GM23248 (cell line): ENCODE measurements around the gene ZNF417. TPM values are rescaled to one million over a fixed set of nuclear protein-coding genes. Genes with fewer than 3 reads are reported as not detected.
"Not testable (repeated sequence)": the region's sequence is repeated elsewhere in the genome, so short reads cannot be mapped to it uniquely, and the experiment has no call there.

Experiments
- DNase-seq: peaks from one replicate; pipeline ENCODE4 v3.0.0-alpha.2; 2015
- H2AFZ ChIP-seq: fragments of 200-600 bp; sonication (generic); 2 replicates; pipeline ENCODE4 v1.6.1; 2016; ENCODE audit warnings: antibody characterized with exemption
- H3F3A ChIP-seq: fragments of 200-600 bp; sonication (generic); 2 replicates; pipeline ENCODE4 v1.6.1; 2016; ENCODE audit warnings: mild to moderate bottlenecking, antibody characterized with exemption, mixed run types; ENCODE audit not compliant: insufficient read depth
- H3K27ac ChIP-seq: fragments of 200-600 bp; sonication (generic); 2 replicates; pipeline ENCODE4 v1.5.1; 2016; ENCODE audit warnings: mild to moderate bottlenecking
- H3K27me3 ChIP-seq: fragments of 200-600 bp; sonication (generic); replicated peaks from 2 replicates; pipeline ENCODE4 v1.6.1; 2016; ENCODE audit warnings: mild to moderate bottlenecking; ENCODE audit not compliant: insufficient read depth
- H3K36me3 ChIP-seq: fragments of 200-600 bp; sonication (generic); 2 replicates; pipeline ENCODE4 v1.6.1; 2016; ENCODE audit warnings: low read depth, mild to moderate bottlenecking
- H3K4me1 ChIP-seq: fragments of 200-600 bp; sonication (generic); 2 replicates; pipeline ENCODE4 v1.6.1; 2016; ENCODE audit warnings: mild to moderate bottlenecking; ENCODE audit not compliant: insufficient read depth
- H3K4me2 ChIP-seq: fragments of 200-600 bp; sonication (generic); one replicate; pipeline ENCODE4 v1.6.1; 2016; ENCODE audit warnings: mild to moderate bottlenecking; ENCODE audit not compliant: unreplicated experiment
- H3K4me3 ChIP-seq: fragments of 200-600 bp; sonication (generic); 2 replicates; pipeline ENCODE4 v1.5.1; 2016; ENCODE audit warnings: mild to moderate bottlenecking
- H3K79me2 ChIP-seq: fragments of 200-600 bp; sonication (generic); 2 replicates; pipeline ENCODE4 v1.6.1; 2016; ENCODE audit warnings: mild to moderate bottlenecking; ENCODE audit not compliant: insufficient read depth
- H3K9ac ChIP-seq: fragments of 200-600 bp; sonication (generic); 2 replicates; pipeline ENCODE4 v1.6.1; 2016; ENCODE audit warnings: mild to moderate bottlenecking
- H3K9me2 ChIP-seq: fragments of 200-600 bp; sonication (generic); 2 replicates; pipeline ENCODE4 v1.6.1; 2016; ENCODE audit warnings: mixed run types, mild to moderate bottlenecking, moderate library complexity; ENCODE audit not compliant: insufficient read depth
- H3K9me3 ChIP-seq: fragments of 200-600 bp; sonication (generic); one replicate; pipeline ENCODE4 v1.6.1; 2017; ENCODE audit warnings: low read depth
- H4K20me1 ChIP-seq: fragments of 200-600 bp; sonication (generic); 2 replicates; pipeline ENCODE4 v1.6.0; 2016; ENCODE audit not compliant: insufficient read depth
- EZH2 ChIP-seq: fragments of 200-600 bp; sonication (generic); IDR thresholded peaks from 2 replicates; pipeline ENCODE4 v1.6.1; 2018; ENCODE audit warnings: antibody characterized with exemption, mild to moderate bottlenecking; ENCODE audit not compliant: insufficient read depth, poor library complexity, severe bottlenecking
- EZH2phosphoT487 ChIP-seq: fragments of 200-600 bp; sonication (generic); IDR thresholded peaks from 2 replicates; pipeline ENCODE4 v1.6.1; 2018; ENCODE audit warnings: antibody characterized with exemption, moderate library complexity, mild to moderate bottlenecking, low read depth; ENCODE audit not compliant: insufficient read depth
- WGBS, 2 experiments: methylation state at CpG; one replicate each; pipeline ENCODE4 v1.1.6; 2015 to 2017; ENCODE audit warnings: low lambda C conversion rate in 2 of 2, low coverage in 1 of 2; ENCODE audit errors: missing lambda C conversion rate in 2 of 2; 5-methylcytosine and 5-hydroxymethylcytosine counted together
- in situ Hi-C: fragments of 300-500 bp; cut with MboI; formaldehyde crosslinking; loops from 2 replicates; pipeline ENCODE4 v1.15.0; 2020
- polyA plus RNA-seq: library from polyadenylated mRNA; unstranded; fragments of >200 nt; fragmentation: Nextera tagmentation; extraction: Ambion mirVana; gene quantifications from 2 replicates; pipeline ENCODE4 v1.2.1, GENCODE V29; 2016
- total RNA-seq: library from RNA; depleted of rRNA; stranded (reverse); fragments of >200 nt; shearing (Covaris generic); gene quantifications from 2 replicates; pipeline ENCODE4 v1.2.3, GENCODE V29; 2014

The ZNF417 gene
- total and polyA plus RNA-seq, 2 experiments from 2014 or later, result 5.1 to 9.8 TPM

- no peaks in the 10 kb centered on the region for H3K36me3 ChIP-seq
- peaks cover 63% of the 10 kb centered on the region for H3K79me2 ChIP-seq
- H3K9me2 ChIP-seq, result no peaks in the 10 kb centered on the region
- H3K27ac ChIP-seq, result no peak overlapping the region
- peak overlapping the region; percentile 95; the same call in 1 of the 2 replicates for H2AFZ ChIP-seq
- H4K20me1 ChIP-seq, result no peaks in the 10 kb centered on the region; the same call in 1 of the 2 replicates
- peaks cover 7% of the 10 kb centered on the region; the same call in 1 of the 2 replicates for H3F3A ChIP-seq
- peaks cover 12% of the 10 kb centered on the region for H3K4me1 ChIP-seq
- H3K9me3 ChIP-seq, result no peaks in the 10 kb centered on the region
- peak overlapping the region; percentile 94 for H3K4me3 ChIP-seq
- TF ChIP-seq EZH2 (no peak), EZH2phosphoT487 (no peak)
- no peaks in the 10 kb centered on the region for H3K27me3 ChIP-seq
- H3K4me2 ChIP-seq, result peak overlapping the region; percentile 83
- 8 to 13% methylated on average over 6 of the region's 6 CpGs for WGBS, 2 experiments
- peak overlapping the region; percentile 87 for H3K9ac ChIP-seq
- in situ Hi-C loops, result no loop called here
- DNase-seq, result peak; percentile 23
Measured at GRCh38 chr19:57887195-57887941, 29.0 kb downstream of the ZNF417 start.

GRCh38 chr19:57886046-57886445, 30.3 kb downstream of the ZNF417 start:
- 92 to 96% methylated on average over 3 of the region's 3 CpGs for WGBS, 2 experiments
- H3K79me2 ChIP-seq, result peaks cover 63% of the 10 kb centered on the region

GRCh38 chr19:57873883-57874799, 42.3 kb downstream of the ZNF417 start:
- H3K9ac ChIP-seq, H2AFZ ChIP-seq, in situ Hi-C loops, H3K9me3 ChIP-seq, H4K20me1 ChIP-seq, H3K4me3 ChIP-seq, H3K4me2 ChIP-seq, H3K4me1 ChIP-seq, H3K27ac ChIP-seq, H3K9me2 ChIP-seq, H3K27me3 ChIP-seq: not testable (repeated sequence)
- peak; percentile 25 for DNase-seq
- peaks cover 53% of the 10 kb centered on the region for H3F3A ChIP-seq
- peaks cover 45% of the 10 kb centered on the region for H3K36me3 ChIP-seq
- 89 to 94% methylated on average over 8 of the region's 8 CpGs for WGBS, 2 experiments
- H3K79me2 ChIP-seq, result peaks cover 28% of the 10 kb centered on the region

More at GRCh38 chr19:57886046-57886445, 30.3 kb downstream of the ZNF417 start:
- Histone ChIP-seq H3F3A (peaks cover 7% of the 10 kb centered on the region; the same call in 1 of the 2 replicates), H3K9me2 (no peaks in the 10 kb centered on the region), H4K20me1 (no peaks in the 10 kb centered on the region; the same call in 1 of the 2 replicates), H3K36me3 (no peaks in the 10 kb centered on the region), H3K4me3 (no peak overlapping the region), H3K27ac (no peak overlapping the region), H3K4me1 (peaks cover 12% of the 10 kb centered on the region), H3K4me2 (no peak overlapping the region), H3K27me3 (no peaks in the 10 kb centered on the region), H2AFZ (no peak overlapping the region), H3K9ac (no peak overlapping the region), H3K9me3 (no peaks in the 10 kb centered on the region)
- no peak for DNase-seq
- in situ Hi-C loops, result no loop called here
- TF ChIP-seq EZH2phosphoT487, result no peak
- no peak for TF ChIP-seq EZH2

GRCh38 chr19:57872450-57872849, 43.9 kb downstream of the ZNF417 start:
- H3K27ac ChIP-seq, result no peak overlapping the region
- DNase-seq, result peak; percentile 14
- H3K9me2 ChIP-seq, result no peaks in the 10 kb centered on the region
- H3K79me2 ChIP-seq, result peaks cover 23% of the 10 kb centered on the region
- in situ Hi-C loops, result no loop called here
- no peak overlapping the region for H3K9ac ChIP-seq
- no peak overlapping the region for H2AFZ ChIP-seq
- no peaks in the 10 kb centered on the region for H3K27me3 ChIP-seq
- no peak overlapping the region for H3K4me3 ChIP-seq
- H3K9me3 ChIP-seq, result peaks cover 5% of the 10 kb centered on the region
- no peaks in the 10 kb centered on the region for H4K20me1 ChIP-seq
- TF ChIP-seq EZH2 (no peak), EZH2phosphoT487 (no peak)
- no peak overlapping the region for H3K4me2 ChIP-seq
- H3K4me1 ChIP-seq, result no peaks in the 10 kb centered on the region
- peaks cover 58% of the 10 kb centered on the region for H3K36me3 ChIP-seq
- H3F3A ChIP-seq, result peaks cover 59% of the 10 kb centered on the region
